ENCODE results near the gene DTNA. TPM values are rescaled to one million over a fixed set of nuclear protein-coding genes. Genes with fewer than 3 reads are reported as not detected.

DTNA gene
- total and polyA plus RNA-seq, 2 of the 8 experiments (the other 6 are each of a cell fraction or from before 2014, with no cell fraction given): 30.2 to 32.7 TPM

- TF ChIP-seq KDM1A (IDR thresholded peaks at IDR 0.05; ENCODE audit: borderline replicate concordance, low read length) (no peak), CBX5 (IDR thresholded peaks at IDR 0.05; ENCODE audit: low read depth, low read length) (no peak), SRF (IDR thresholded peaks at IDR 0.05; ENCODE audit: low read depth, low read length) (no peak), CTCF (IDR thresholded peaks at IDR 0.05; ENCODE audit: control extremely low read depth in 1 of 3, insufficient read depth in 1 of 3, low read depth in 1 of 3, low read length in 3 of 3) (no peak), EP300 (IDR thresholded peaks at IDR 0.05; ENCODE audit: borderline replicate concordance in 1 of 2, low read depth in 2 of 2, low read length in 2 of 2) (no peak)
These were observed 85.1 kb downstream of the DTNA start (continued) for GRCh38 chr18:34795070-34795732.
